HepG2 (cell line): ENCODE measurements around the gene RHBDD1. TPM values are rescaled to one million over a fixed set of nuclear protein-coding genes. Genes with fewer than 3 reads are reported as not detected.
A peak's percentile ranks its signal among the peaks of the same experiment; 100 is the strongest.

Experiments
- ATAC-seq: fragments of 200-7000 bp; cut with Tn5 transposase; 3 replicates; pipeline ENCODE4 v1.9.1; 2020; ENCODE audit warnings: mild to moderate bottlenecking, moderate library complexity
- BruUV-seq: library from RNA; stranded (reverse); fragments of 400-500 nt; replicated peaks from 2 replicates; lab custom pipeline; 2021; lab: Mats Ljungman, UMichigan
- CTCF ChIA-PET: fragments of 300-600 bp; formaldehyde crosslinking; extraction: SDS; loops from one replicate; lab custom pipeline; 2021; ENCODE audit warnings: low total read pairs, inconsistent platforms, low intra/inter-chr PET ratio; lab: Yijun Ruan, JAX
- POLR2A ChIA-PET: fragments of 350-600 bp; sonication (Branson Sonifier 250); formaldehyde crosslinking; loops from one replicate; lab custom pipeline; 2020; ENCODE audit warnings: antibody characterized with exemption, inconsistent platforms; lab: Yijun Ruan, JAX
- DNase-seq: peaks from one replicate; pipeline ENCODE4 v3.0.0-alpha.2; 2015; ENCODE audit warnings: low spot score
- FAIRE-seq: peaks from 3 replicates; lab custom pipeline; 2011; peaks lifted over from hg19 to GRCh38; lab: Jason Lieb, UNC
- H2AFZ ChIP-seq: one replicate; pipeline ENCODE4 v1.6.1; 2011; ENCODE audit warnings: low read length, inconsistent platforms
- H3K27ac ChIP-seq: fragments of 300-600 bp; 3 replicates; pipeline ENCODE4 v1.8.0; 2011; ENCODE audit warnings: mixed run types, mild to moderate bottlenecking, mixed read lengths, low read length, inconsistent platforms; ENCODE audit not compliant: insufficient read depth; ENCODE audit errors: extremely low read length
- H3K27me3 ChIP-seq, 2 experiments: fragments of 200-600 bp in 1 of 2; 2 replicates in 1 of 2; 3 replicates in 1 of 2; pipeline versions ENCODE4 v1.6.0 to v1.8.0; 2011; ENCODE audit warnings: low read length in 2 of 2, mild to moderate bottlenecking in 2 of 2, moderate library complexity in 2 of 2, inconsistent platforms in 1 of 2; ENCODE audit not compliant: insufficient read depth in 2 of 2, control insufficient read depth in 1 of 2
- H3K36me3 ChIP-seq, 2 experiments: fragments of 200-600 bp in 1 of 2; replicated peaks in 1 of 2; 2 replicates in 1 of 2; 3 replicates in 1 of 2; pipeline versions ENCODE4 v1.5.1 to v1.8.0; 2011; ENCODE audit warnings: low read length in 2 of 2, inconsistent platforms in 1 of 2; ENCODE audit not compliant: insufficient read depth in 2 of 2, control insufficient read depth in 1 of 2
- H3K4me1 ChIP-seq: 2 replicates; pipeline ENCODE4 v1.5.1; 2012; ENCODE audit warnings: low read length, inconsistent platforms; ENCODE audit not compliant: insufficient read depth
- H3K4me2 ChIP-seq: 2 replicates; pipeline ENCODE4 v1.6.0; 2011; ENCODE audit warnings: low read depth, low read length, inconsistent platforms
- H3K4me3 ChIP-seq, 3 experiments: fragments of 200-600 bp in 1 of 3; sonication (generic), shearing (Covaris generic) in 1 of 3; replicated peaks in 1 of 3; 2 replicates each; pipeline ENCODE4 v1.5.1; 2011 to 2016; ENCODE audit warnings: low read length in 3 of 3, inconsistent platforms in 2 of 3, low read depth in 2 of 3, mild to moderate bottlenecking in 2 of 3, control low read depth in 1 of 3, mixed read lengths in 1 of 3; ENCODE audit not compliant: insufficient read depth in 1 of 3
- H3K79me2 ChIP-seq: one replicate; pipeline ENCODE4 v1.6.1; 2011; ENCODE audit warnings: low read length, inconsistent platforms; ENCODE audit not compliant: insufficient read depth
- H3K9ac ChIP-seq: 2 replicates; pipeline ENCODE4 v1.6.0; 2011; ENCODE audit warnings: mild to moderate bottlenecking, low read depth, low read length, inconsistent platforms; ENCODE audit not compliant: insufficient read depth
- H3K9me3 ChIP-seq: 2 replicates; pipeline ENCODE4 v1.5.1; 2012; ENCODE audit warnings: mild to moderate bottlenecking, low read length
- H4K20me1 ChIP-seq: 2 replicates; pipeline ENCODE4 v1.6.0; 2011; ENCODE audit warnings: inconsistent platforms, mild to moderate bottlenecking, low read length, moderate library complexity; ENCODE audit not compliant: insufficient read depth
- ELF1 ChIP-seq: sonication (generic); formaldehyde crosslinking; IDR thresholded peaks from 2 replicates; pipeline ENCODE4 v1.4.0; 2020; ENCODE audit warnings: missing genetic modification reagents
- IRF2 ChIP-seq: IDR thresholded peaks from 2 replicates; pipeline ENCODE4 v1.6.1; 2018; ENCODE audit warnings: missing genetic modification reagents, missing compliant biosample characterization
- MLX ChIP-seq: IDR thresholded peaks from 2 replicates; pipeline ENCODE4 v1.6.1; 2016
- MTERF4 ChIP-seq: sonication (generic); formaldehyde crosslinking; IDR thresholded peaks from 2 replicates; pipeline ENCODE4 v1.8.0; 2023; ENCODE audit warnings: mild to moderate bottlenecking, missing genetic modification reagents
- PBX2 ChIP-seq: IDR thresholded peaks from 2 replicates; pipeline ENCODE4 v1.6.1; 2016; ENCODE audit warnings: control low read depth
- POGK ChIP-seq: sonication (generic); formaldehyde crosslinking; conservative IDR thresholded peaks from 2 replicates; pipeline ENCODE4 v1.8.0; 2022; ENCODE audit warnings: mild to moderate bottlenecking, moderate library complexity, missing genetic modification reagents
- RNF2 ChIP-seq: fragments of 450-650 bp; conservative IDR thresholded peaks from 2 replicates; pipeline ENCODE4 v1.6.1; 2016; ENCODE audit warnings: low read depth
- RXRA ChIP-seq: sonication (generic); formaldehyde crosslinking; IDR thresholded peaks from 2 replicates; pipeline ENCODE4 v1.5.1; 2020; ENCODE audit warnings: missing genetic modification reagents
- ZNF10 ChIP-seq: sonication (generic); formaldehyde crosslinking; IDR thresholded peaks from 2 replicates; pipeline ENCODE4 v1.4.0; 2020; ENCODE audit warnings: mild to moderate bottlenecking, low read depth, missing genetic modification reagents, borderline replicate concordance
- ZNF121 ChIP-seq: sonication (generic); formaldehyde crosslinking; IDR thresholded peaks from 2 replicates; pipeline ENCODE4 v1.5.0; 2020; ENCODE audit warnings: mild to moderate bottlenecking, missing genetic modification reagents
- ZNF263 ChIP-seq: sonication (generic); formaldehyde crosslinking; IDR thresholded peaks from 2 replicates; pipeline ENCODE4 v1.4.0; 2020; ENCODE audit warnings: missing genetic modification reagents
- ZNF274 ChIP-seq: sonication (generic); formaldehyde crosslinking; IDR thresholded peaks from 2 replicates; pipeline ENCODE4 v1.5.1; 2020; ENCODE audit warnings: mild to moderate bottlenecking, missing genetic modification reagents
- ZNF609 ChIP-seq: sonication (generic); formaldehyde crosslinking; IDR thresholded peaks from 2 replicates; pipeline ENCODE4 v1.4.0; 2020; ENCODE audit warnings: mild to moderate bottlenecking, missing genetic modification reagents, borderline replicate concordance
- ZNF878 ChIP-seq: sonication (generic); formaldehyde crosslinking; IDR thresholded peaks from 2 replicates; pipeline ENCODE4 v1.8.1; 2023; ENCODE audit warnings: mild to moderate bottlenecking, missing genetic modification reagents, moderate library complexity
- ZSCAN25 ChIP-seq: sonication (generic); formaldehyde crosslinking; IDR thresholded peaks from 2 replicates; pipeline ENCODE4 v1.8.0; 2022; ENCODE audit warnings: mild to moderate bottlenecking, missing genetic modification reagents
- WGBS: methylation state at CpG from one replicate; pipeline ENCODE4 v1.1.6; 2017; ENCODE audit warnings: low lambda C conversion rate; 5-methylcytosine and 5-hydroxymethylcytosine counted together
- in situ Hi-C: cut with HindIII; loops from 2 replicates; pipeline ENCODE4 v1.10.0; 2017; ENCODE audit warnings: low pct_unique_long_range_greater_than_20kb; ENCODE audit not compliant: extremely low pct_ligation_motif_present
- intact Hi-C: fragments of 100-400 bp; cut with micrococcal nuclease; formaldehyde crosslinking; loops from one replicate; pipeline ENCODE4 v1.10.0; 2022; ENCODE audit not compliant: unreplicated experiment
- polyA plus RNA-seq, 8 experiments: library from polyadenylated mRNA; depleted of rRNA in 3 of 8; stranded (reverse) in 7 of 8; unstranded in 1 of 8; fragments of >200 nt; fragmentation: Illumina TruSeq in 4 of 8; extraction: Trizol in 4 of 8; gene quantifications; 2 replicates each; pipeline versions ENCODE4 v1.2.1 to v1.2.3, GENCODE V29; 2011 to 2016; ENCODE audit warnings: low read depth in 4 of 8, missing spikeins in 1 of 8, mixed read lengths in 1 of 8; ENCODE audit not compliant: insufficient read depth in 1 of 8
- total RNA-seq, 5 experiments: library from RNA; depleted of rRNA; stranded (reverse); fragments of >200 nt; fragmentation: Illumina TruSeq; extraction: Trizol; gene quantifications; 2 replicates each; pipeline ENCODE4 v1.2.3, GENCODE V29; 2016; ENCODE audit warnings: low read depth in 1 of 5

Gene RHBDD1
- total and polyA plus RNA-seq, 2 of the 13 experiments (the other 11 are each of a cell fraction or from before 2014, with no cell fraction given) = 8.2 to 9.5 TPM

GRCh38 chr2:227033471-227034148 lies 197.8 kb downstream of the RHBDD1 start:
- no peaks in the 10 kb centered on the region; a peak in 3 of 5 replicates for H3K27me3 ChIP-seq
- H3K9ac ChIP-seq = no peak overlapping the region
- intact Hi-C loops = loop anchor here (1.0 kb wide), 2 partner anchors 74 to 1363 kb away; no protein-coding TSS in a partner anchor
- no peaks in the 10 kb centered on the region for H3K9me3 ChIP-seq
- peaks cover 7% of the 10 kb centered on the region for H3K4me1 ChIP-seq
- peak; percentile 43 for DNase-seq
- no peaks in the 10 kb centered on the region for H3K79me2 ChIP-seq
- no peak overlapping the region for H3K4me3 ChIP-seq
- H2AFZ ChIP-seq = no peak overlapping the region
- H3K27ac ChIP-seq = no peak overlapping the region
- no peaks in the 10 kb centered on the region for H4K20me1 ChIP-seq
- ChIA-PET POLR2A (no interaction called here), CTCF (interaction anchor here (0.9 to 1.9 kb wide), 2 partner anchors 73 to 77 kb away, joined by 3 to 32 read pairs; no protein-coding TSS in a partner anchor)
- in situ Hi-C loops = no loop called here
- peak; percentile 76 for FAIRE-seq
- H3K36me3 ChIP-seq = no peaks in the 10 kb centered on the region
- peak; percentile 99 for ATAC-seq
- WGBS = 41% methylated on average over 16 of the region's 16 CpGs
- H3K4me2 ChIP-seq = no peak overlapping the region
- BruUV-seq = no TSS peak
- TF ChIP-seq ZNF609 (CRISPR knock-in tag) (no peak), RNF2 (no peak), ZNF10 (no peak), MTERF4 (no peak), IRF2 (CRISPR knock-in tag) (no peak), POGK (CRISPR knock-in tag) (no peak), PBX2 (CRISPR knock-in tag) (no peak), ZNF878 (no peak), ZSCAN25 (CRISPR knock-in tag) (no peak), ZNF263 (CRISPR knock-in tag) (no peak), MLX (no peak), ZNF121 (CRISPR knock-in tag) (no peak), ELF1 (no peak), RXRA (0 out of 2 replicates have a peak, but pooled peaks have one; percentile 36), ZNF274 (CRISPR knock-in tag) (no peak)
